Measurements from ENCODE around the gene DEFB128.

Gene DEFB128

DNA sequence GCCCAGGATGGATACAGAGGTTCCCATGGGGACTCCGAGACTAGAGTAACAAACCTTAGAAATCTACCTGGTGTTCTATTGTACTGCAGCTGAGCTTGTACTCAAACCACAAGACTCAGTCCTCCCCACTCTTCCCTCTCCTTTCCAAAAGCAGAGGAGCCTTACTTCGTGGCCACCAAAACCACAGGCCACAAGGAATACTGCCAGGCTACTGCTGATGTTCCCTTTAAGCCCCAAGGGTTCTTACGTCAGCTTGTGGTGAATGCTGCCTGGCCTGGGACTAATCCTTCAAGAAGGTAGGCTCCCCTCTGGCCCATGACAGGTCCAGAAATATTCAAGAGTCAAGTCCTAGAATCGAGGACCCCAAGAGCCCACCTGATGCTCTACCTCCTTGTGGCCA lies 10.5 kb upstream of the DEFB128 start:
- Histone ChIP-seq H3F3A (ENCODE audit: insufficient read depth) (no peaks in the 10 kb centered on the region), H2AFZ (ENCODE audit: low read depth, low read length, severe bottlenecking) (no peak overlapping the region), H3K27me3 (ENCODE audit: low read length) (no peaks in the 10 kb centered on the region; the same call in 1 of the 2 replicates), H3K9me2 (replicated peaks; ENCODE audit: insufficient read depth, low read length) (no peaks in the 10 kb centered on the region), H3K79me2 (ENCODE audit: insufficient read depth, low read length) (no peaks in the 10 kb centered on the region), H3K36me3 (ENCODE audit: low read length) (no peaks in the 10 kb centered on the region), H3K9ac (ENCODE audit: low read length) (no peak overlapping the region), H3K4me2 (ENCODE audit: low read depth, low read length, poor library complexity, severe bottlenecking) (no peak overlapping the region), H3K4me3 (ENCODE audit: insufficient read depth, low read length, poor library complexity, severe bottlenecking) (no peak overlapping the region), H3K27ac (ENCODE audit: low read depth, low read length) (no peak overlapping the region), H3K9me3 (ENCODE audit: insufficient read depth, low read length) (no peaks in the 10 kb centered on the region), H4K20me1 (ENCODE audit: low read depth, low read length) (no peaks in the 10 kb centered on the region)
- TF ChIP-seq, protein P1, sequence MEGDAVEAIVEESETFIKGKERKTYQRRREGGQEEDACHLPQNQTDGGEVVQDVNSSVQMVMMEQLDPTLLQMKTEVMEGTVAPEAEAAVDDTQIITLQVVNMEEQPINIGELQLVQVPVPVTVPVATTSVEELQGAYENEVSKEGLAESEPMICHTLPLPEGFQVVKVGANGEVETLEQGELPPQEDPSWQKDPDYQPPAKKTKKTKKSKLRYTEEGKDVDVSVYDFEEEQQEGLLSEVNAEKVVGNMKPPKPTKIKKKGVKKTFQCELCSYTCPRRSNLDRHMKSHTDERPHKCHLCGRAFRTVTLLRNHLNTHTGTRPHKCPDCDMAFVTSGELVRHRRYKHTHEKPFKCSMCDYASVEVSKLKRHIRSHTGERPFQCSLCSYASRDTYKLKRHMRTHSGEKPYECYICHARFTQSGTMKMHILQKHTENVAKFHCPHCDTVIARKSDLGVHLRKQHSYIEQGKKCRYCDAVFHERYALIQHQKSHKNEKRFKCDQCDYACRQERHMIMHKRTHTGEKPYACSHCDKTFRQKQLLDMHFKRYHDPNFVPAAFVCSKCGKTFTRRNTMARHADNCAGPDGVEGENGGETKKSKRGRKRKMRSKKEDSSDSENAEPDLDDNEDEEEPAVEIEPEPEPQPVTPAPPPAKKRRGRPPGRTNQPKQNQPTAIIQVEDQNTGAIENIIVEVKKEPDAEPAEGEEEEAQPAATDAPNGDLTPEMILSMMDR (IDR thresholded peaks at IDR 0.05; ENCODE audit: insufficient read depth, low read length, poor library complexity, severe bottlenecking): no peak
- TF ChIP-seq EZH2phosphoT487 (conservative IDR thresholded peaks at IDR 0.05; ENCODE audit: low read length): no peak

DNA sequence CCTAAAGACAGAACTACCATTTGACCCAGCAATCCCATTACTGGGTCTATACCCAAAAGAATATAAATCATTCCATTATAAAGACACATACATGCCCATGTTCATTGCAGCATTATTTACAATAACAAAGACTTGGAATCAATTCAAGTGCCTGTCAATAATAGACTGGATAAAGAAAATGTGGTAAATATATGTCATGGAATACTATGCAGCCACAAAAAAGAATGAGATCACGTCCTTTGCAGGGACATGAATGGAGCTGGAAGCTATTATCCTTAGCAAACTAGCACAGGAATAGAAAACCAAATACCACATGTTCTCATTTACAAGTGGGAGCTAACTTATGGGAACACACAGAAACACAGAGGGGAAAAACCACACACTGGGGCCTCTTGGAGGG lies 8.7 kb upstream of the DEFB128 start:
- Histone ChIP-seq H3K9ac (ENCODE audit: low read length) (no peak overlapping the region), H3K27ac (ENCODE audit: low read depth, low read length) (no peak overlapping the region), H3F3A (ENCODE audit: insufficient read depth) (no peaks in the 10 kb centered on the region), H3K4me2 (ENCODE audit: low read depth, low read length, poor library complexity, severe bottlenecking) (no peak overlapping the region), H3K36me3 (ENCODE audit: low read length) (no peaks in the 10 kb centered on the region), H3K4me3 (ENCODE audit: insufficient read depth, low read length, poor library complexity, severe bottlenecking) (no peak overlapping the region), H3K27me3 (ENCODE audit: low read length) (no peaks in the 10 kb centered on the region), H2AFZ (ENCODE audit: low read depth, low read length, severe bottlenecking) (no peak overlapping the region), H3K9me2 (replicated peaks; ENCODE audit: insufficient read depth, low read length) (no peaks in the 10 kb centered on the region), H3K79me2 (ENCODE audit: insufficient read depth, low read length) (no peaks in the 10 kb centered on the region), H3K9me3 (ENCODE audit: insufficient read depth, low read length) (no peaks in the 10 kb centered on the region), H4K20me1 (ENCODE audit: low read depth, low read length) (no peaks in the 10 kb centered on the region)
- no peak for TF ChIP-seq EZH2phosphoT487 (conservative IDR thresholded peaks at IDR 0.05; ENCODE audit: low read length)
- TF ChIP-seq, protein P1 (IDR thresholded peaks at IDR 0.05; ENCODE audit: insufficient read depth, low read length, poor library complexity, severe bottlenecking): no peak

DNA sequence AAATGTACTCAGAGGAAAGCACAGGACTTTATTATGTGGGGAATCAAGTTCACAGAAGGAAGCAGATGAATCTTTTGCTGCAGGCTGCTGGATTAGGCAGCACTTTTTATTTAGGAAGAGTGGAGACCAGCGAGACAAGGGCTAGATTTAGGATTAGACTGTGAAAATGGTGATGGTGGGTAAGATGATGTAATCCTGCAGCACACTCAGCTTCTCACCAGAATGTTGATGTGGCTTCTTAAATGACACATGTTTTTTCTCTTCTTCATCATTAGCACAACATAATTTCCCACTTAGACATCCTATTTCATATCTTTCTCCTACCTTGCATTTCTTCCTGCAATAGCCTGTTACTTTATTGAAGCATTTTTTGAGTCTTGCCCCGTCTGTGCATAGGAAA lies 1.8 kb downstream of the DEFB128 start:
- Histone ChIP-seq H3K79me2 (ENCODE audit: insufficient read depth, low read length) (no peaks in the 10 kb centered on the region), H3K27ac (ENCODE audit: low read depth, low read length) (no peak overlapping the region), H3K4me2 (ENCODE audit: low read depth, low read length, poor library complexity, severe bottlenecking) (no peak overlapping the region), H2AFZ (ENCODE audit: low read depth, low read length, severe bottlenecking) (no peak overlapping the region), H3K4me3 (ENCODE audit: insufficient read depth, low read length, poor library complexity, severe bottlenecking) (no peak overlapping the region), H3K27me3 (ENCODE audit: low read length) (no peaks in the 10 kb centered on the region), H3K9ac (ENCODE audit: low read length) (no peak overlapping the region), H3K9me3 (ENCODE audit: insufficient read depth, low read length) (0 out of 2 replicates have a peak, but pooled peaks cover 3% of the 10 kb centered on the region), H3F3A (ENCODE audit: insufficient read depth) (no peaks in the 10 kb centered on the region), H3K36me3 (ENCODE audit: low read length) (no peaks in the 10 kb centered on the region), H4K20me1 (ENCODE audit: low read depth, low read length) (no peaks in the 10 kb centered on the region), H3K9me2 (replicated peaks; ENCODE audit: insufficient read depth, low read length) (no peaks in the 10 kb centered on the region)
- TF ChIP-seq EZH2phosphoT487 (conservative IDR thresholded peaks at IDR 0.05; ENCODE audit: low read length): no peak
- TF ChIP-seq, protein P1 (IDR thresholded peaks at IDR 0.05; ENCODE audit: insufficient read depth, low read length, poor library complexity, severe bottlenecking): no peak

Measured in SU-DHL-6 (cell line).